NCI-H526 (cell line): ENCODE measurements around the gene CAPZB.
"Not testable (repeated sequence)": the region's sequence is repeated elsewhere in the genome, so short reads cannot be mapped to it uniquely, and the experiment has no call there.

Source experiments
- DNase-seq, 2 experiments: peaks; one replicate each; lab custom pipeline; 2025; lab: John Stamatoyannopoulos, UW

Gene CAPZB

DNA sequence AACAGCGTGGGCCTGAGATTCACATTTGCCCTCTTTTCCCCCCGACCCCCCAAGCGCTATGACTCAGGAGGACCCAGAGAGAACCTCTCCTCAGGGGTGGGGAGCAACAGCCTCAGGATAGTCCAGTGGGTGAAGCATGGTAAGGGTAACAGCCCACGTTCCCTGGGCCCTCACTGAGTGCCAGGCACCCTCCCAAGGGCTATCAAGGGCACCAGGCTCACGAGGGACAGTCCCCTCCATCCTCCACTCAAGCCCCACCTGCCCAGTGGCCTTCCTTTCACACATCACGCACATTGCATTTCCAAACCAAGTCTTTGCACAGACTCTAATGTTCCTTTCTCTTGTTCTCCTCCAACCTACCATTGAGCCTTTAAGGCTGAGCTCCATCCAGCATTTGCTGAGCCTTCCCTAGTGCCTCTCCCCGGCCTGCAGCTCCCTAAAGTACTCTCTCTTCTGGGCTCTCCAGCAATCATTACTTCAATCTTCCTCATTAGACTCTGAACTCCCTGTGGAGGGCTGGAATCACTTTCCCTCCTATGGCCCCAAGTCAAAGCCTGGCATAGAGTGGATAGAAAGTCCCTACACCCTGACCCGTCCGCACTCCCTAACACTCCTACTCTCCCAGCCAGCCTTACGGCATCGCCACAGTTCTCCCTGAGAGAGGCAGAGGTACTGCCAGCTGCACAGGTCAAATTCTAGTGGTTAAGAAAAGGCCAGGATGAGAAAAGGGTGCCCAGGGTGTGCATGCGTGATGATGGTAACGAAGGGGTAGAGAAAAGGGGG lies 174.4 kb downstream of the CAPZB start:
- peak in 1 of 2 experiments; percentile 36 for DNase-seq

DNA sequence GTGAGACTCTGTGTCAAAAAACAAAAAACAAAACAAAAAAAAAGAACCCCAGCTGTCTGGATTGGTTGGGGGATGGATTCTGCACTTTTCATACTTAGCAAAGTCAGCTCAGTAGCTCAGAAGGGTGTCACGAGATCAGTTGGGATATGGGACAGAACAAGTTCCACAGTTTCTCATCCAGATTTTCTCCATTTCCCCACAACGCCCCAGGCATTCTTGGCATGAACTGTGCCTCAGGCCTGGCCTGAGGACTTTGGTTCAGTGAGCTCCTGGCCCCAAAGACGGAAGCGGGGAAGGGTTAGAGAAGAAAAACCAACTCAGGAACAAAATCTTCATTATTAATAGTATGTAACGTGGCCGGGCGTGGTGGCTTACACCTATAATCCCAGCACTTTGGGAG lies 175.3 kb downstream of the CAPZB start:
- no peak for DNase-seq

DNA sequence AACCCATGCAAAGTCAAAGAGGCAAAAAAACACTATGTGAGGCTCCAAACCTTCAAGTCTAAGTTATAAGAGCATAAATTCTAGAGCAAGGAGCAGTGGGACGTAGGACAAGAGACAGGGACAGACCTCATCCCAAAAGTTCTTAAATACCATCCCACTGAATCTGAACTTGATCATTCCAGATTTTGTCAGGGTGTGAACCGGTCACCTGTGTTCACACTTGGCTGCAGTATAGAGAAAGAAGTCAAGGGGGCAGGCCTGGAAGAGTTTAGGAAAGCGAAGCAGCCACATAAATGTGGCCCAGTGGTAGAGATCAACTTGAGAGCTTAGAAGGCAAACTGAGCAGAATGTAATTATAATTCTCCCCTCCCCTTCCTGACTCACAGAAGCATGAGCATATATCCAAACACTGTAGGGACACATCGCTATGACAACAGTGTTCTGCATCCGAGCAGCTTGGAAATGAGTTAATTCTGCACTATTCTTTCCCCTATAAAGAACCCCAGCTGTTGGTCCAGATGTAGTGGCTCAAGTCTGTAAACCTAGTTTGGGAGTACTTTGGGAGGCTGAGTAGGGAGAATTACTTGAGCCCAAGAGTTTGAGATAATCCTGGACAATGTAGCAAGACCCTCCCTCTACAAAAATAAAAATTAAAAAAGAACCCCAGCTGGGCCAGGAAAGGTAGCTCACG lies 176.1 kb downstream of the CAPZB start:
- no peak for DNase-seq

DNA sequence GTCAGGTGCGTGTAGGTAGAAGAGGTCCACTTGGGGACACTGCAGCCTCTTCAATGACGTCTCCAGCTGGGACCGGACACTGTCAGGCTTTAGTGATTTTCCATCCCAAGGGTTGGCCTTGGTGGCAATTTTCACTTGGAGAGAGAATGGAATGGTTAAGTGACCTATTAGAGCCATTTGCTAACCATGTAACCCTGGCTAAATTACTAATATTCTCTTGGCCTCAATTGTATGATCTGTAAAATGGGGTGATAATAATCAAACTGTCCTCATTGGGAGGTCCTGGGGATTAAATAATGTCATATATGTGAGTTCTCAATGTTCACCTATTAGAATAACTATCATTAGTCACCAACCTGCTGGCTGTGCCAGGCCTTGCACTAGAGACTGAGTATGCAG lies 176.8 kb downstream of the CAPZB start:
- no peak for DNase-seq

DNA sequence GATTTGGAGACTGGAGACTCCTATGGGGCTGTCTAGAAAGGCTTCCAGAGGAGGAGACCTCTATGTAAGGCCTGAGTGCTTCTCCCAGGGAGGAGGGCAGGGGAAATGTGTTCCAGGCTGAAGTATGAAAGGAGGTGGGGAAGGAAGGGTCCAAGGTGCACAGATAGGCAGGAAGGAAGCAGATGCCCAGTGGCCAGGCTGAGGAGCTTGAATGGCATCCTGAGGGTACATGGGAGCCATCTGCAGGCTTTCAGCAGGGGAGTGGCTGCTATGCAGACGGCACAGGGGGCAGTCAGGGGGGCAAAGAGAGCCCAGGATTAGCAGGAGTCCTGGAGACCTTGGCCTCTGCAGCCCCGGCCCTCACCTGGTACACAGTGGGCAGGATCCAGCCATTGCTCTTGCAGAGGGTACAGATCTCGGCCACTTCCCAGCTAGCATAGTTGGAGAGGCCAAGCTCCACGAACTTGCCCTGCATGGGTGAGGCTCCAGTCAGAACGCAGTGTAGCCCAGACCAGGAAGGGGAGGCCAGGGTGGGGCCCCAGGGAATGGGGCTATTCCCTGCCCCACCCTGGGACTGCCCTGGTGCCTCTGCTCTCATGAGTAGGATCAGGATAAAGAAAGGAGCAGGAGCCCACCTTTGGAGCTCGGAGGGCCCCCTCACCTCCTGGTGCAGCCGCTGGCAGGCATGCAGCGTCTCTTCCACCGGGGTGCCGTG lies 177.4 kb downstream of the CAPZB start:
- no peak for DNase-seq

DNA sequence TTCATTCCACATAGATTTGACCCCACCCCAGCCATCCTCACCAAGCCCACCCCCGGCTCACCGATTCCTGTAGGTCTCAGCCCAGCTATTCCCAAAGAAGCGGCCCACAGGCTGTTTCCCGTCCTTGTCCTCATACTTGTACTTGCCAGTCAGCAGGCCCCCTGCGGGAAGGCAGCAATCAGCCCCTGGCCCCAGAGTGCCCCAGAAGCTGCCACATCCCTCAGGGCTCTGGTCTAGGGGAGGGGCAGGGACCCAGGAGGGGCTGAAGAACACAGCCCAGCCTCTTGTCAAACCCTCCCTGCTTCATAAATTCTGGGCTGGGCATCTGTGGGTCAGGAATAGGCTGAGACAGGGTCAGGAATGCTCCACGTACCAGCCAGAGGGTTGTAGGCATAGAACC lies 178.4 kb downstream of the CAPZB start:
- DNase-seq: no peak

DNA sequence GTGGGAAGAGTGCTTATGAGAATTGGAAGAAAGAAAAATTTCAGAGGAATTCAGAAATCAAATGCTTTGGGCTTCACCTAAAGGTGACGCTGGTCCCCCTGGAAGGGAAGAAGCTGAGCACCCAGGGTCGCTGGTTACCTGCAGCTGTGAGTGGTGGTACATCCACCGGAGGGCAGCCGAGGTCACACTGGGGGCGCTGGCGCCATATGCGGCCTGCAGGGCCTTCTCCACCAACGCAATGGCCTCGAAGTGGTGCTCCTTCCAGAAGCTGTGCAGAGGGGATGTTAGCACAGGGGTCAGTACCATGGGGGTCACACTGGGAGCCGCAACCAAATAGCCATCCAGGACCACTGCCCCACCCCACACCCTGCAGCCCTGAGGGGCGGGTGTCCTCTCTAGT lies 179.5 kb downstream of the CAPZB start:
- no peak for DNase-seq

DNA sequence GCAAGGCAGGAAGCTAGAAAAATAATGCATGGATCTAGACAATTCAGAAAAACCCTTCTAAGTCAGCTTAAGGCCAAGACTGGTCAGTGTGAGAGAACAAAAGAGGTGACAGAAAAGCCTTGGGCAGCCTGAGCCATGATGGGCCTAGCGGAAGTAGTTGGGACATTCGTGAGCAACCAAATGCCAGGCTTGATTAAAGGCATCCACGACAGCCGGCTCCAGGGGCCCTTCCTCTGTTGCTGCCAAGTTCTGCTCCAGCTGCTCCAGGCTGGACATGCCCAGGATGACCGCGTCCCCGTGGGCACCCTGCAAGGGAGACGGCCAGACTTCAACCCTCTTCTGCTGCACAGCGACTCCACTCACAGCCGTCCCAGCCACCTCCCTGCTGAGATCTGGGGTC lies 181.3 kb downstream of the CAPZB start:
- not testable (repeated sequence) for DNase-seq

DNA sequence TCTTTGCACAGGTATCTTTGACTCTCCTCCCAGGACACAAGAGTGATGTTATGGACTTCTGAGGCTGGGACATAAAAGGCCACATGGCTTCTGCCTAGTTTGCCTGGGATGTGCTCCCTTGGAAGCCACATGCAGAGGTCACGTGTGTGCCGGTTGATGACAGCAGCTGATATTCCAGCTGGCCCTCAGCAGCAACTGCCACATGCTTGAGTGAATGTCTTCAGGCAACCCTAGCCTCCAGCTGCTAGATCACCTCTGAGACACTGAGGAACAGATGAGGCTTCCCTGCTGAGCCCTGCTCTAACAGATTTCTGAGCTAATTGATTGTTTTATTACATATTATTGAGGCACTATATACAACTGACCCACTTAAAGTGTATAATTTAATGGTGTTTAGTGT lies 185.1 kb downstream of the CAPZB start:
- DNase-seq: no peak

DNA sequence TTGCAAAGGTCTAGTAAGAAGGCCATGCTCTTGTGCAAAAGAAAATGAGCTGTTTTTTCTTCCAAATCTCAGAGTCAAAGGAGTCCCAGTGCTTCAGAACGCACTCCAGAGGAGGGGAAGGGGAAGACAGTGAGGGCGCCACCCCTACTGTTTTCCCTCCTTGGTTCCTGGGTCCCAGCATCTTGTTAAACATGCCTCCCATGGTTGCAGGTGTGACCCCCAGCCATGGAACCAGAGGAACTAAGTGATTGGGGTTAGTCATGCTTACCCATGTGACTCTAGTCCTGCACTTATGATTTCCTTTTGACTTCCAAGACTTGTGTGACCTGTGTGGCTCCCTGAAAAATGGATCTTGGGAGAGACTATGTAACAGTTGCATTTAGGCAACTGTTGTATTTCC lies 190.7 kb downstream of the CAPZB start:
- no peak for DNase-seq

DNA sequence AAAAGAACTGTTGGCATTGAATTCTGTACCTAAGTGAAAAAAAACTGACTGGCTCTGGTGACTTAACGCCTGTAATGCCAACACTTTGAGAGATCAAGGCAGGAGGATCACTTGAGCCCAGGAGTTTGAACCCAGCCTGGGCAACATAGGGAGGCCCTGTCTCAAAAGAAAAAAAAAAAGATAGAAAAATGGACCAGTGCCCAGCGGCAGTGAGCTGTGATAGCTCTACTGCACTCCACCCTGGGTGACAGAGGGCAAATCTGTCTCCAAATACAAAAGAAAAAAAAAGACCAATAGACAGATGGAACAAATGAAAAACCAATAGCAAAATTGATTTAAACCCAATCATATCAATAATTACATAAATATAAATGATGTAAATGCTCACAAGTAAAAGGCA lies 196.1 kb downstream of the CAPZB start:
- no peak for DNase-seq
